NCI-H2196 treated with DMSO at 0.1 percent for 48 hours (cell line): ENCODE data around the gene TRMT61A.

Source experiments
- DNase-seq: peaks from one replicate; lab custom pipeline; 2025; ENCODE audit not compliant: unreplicated experiment; lab: John Stamatoyannopoulos, UW

Gene TRMT61A

GRCh38 chr14:103561381-103562178 is 32.6 kb downstream of the TRMT61A start:
- no peak for DNase-seq

GRCh38 chr14:103562179-103562428 is 33.1 kb downstream of the TRMT61A start:
- DNase-seq: no peak

DNA sequence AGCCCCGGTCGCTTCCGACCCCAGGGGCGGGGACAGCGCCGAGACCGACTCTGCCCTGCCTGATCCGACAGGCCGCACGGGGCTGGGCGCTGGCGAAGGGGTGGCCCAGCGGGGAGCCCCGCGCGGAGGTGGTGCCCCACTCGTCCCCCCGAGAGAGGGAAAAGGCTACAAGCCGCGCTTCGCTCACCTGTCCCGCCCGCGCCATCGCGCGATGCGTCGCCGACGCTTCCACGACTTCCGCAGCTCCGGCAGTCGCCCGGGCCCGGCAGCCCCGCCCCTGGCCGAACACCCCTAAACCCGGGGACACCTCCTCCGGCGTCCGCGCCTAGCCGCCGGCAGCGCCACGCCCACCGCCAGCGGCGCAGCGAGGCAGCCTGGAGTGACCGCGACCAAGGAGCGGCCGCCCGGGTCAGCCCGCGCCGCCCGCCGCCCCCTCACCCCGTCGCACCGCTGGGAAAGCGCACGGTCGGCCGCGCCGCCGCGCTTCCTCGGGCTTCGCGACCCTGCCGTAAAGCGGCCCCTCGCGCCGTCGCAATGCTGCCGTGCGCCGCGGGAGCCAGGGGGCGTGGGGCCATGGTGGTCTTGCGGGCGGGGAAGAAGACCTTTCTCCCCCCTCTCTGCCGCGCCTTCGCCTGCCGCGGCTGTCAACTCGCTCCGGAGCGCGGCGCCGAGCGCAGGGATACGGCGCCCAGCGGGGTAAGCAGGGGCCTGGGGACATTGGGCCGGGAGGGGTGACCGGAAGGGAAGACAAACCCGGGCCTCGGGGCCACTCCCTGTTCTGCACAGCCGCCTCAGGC is 33.6 kb downstream of the TRMT61A start, which contains the start of the genes BAG5 and COA8:
Gene BAG5 (minus strand): TSS at position 229 of the 797 bp plus-strand sequence. CDS start 1,493 bp downstream, outside the sequence.
Gene COA8 (plus strand): TSS at position 532 of the 797 bp plus-strand sequence. CDS start 42 bp downstream, at position 574.
- peak; percentile 42 for DNase-seq

- DNase-seq: no peak
Measured at GRCh38 chr14:103563226-103563620, 34.2 kb downstream of the TRMT61A start.

- DNase-seq: no peak
Measured at GRCh38 chr14:103563844-103564505, 35.0 kb downstream of the TRMT61A start.

- no peak for DNase-seq
Measured at GRCh38 chr14:103568952-103569351, 40.0 kb downstream of the TRMT61A start.

GRCh38 chr14:103569408-103569807 is 40.4 kb downstream of the TRMT61A start:
- DNase-seq: no peak

- no peak for DNase-seq
Measured at GRCh38 chr14:103574104-103574503, 45.1 kb downstream of the TRMT61A start.

GRCh38 chr14:103574707-103575285 is 45.8 kb downstream of the TRMT61A start:
- no peak for DNase-seq

- DNase-seq: peak; percentile 62
Measured at GRCh38 chr14:103576371-103577024, 47.5 kb downstream of the TRMT61A start.

DNA sequence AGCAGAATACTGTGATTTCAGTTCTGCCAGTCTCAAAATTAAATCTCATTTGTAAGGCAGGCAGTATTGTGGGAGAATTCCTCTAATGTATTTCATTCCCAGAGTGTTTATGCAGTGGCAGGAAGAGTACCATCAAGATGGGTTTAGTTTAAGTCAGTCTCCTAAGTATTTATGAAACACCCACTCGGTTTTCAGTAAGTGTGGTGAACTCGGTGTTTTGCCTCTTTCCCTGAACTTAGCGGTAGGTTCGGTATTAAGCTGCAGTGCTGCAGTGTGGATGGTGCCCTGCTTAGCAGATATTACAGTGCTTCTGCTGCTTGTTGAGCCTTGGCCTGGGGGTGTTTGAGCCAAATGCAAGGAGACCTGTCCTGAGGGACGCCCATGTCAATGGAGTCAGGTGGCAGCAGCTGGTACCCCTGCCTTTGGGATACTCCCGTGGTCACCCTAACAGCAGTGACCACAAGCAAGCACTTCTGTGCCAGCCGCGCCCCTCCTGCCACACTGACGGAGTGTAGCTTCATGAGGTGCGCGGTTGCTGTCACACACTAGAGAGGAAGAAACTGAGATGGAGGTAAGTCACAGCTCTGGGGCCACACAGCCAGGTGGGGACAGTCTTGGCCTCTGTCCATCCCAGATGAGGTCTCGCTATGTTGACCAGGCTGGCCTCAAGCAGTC is 49.5 kb downstream of the TRMT61A start:
- no peak for DNase-seq

- DNase-seq: no peak
Measured at GRCh38 chr14:103581206-103581605, 52.2 kb downstream of the TRMT61A start.

GRCh38 chr14:103581954-103582703 is 53.1 kb downstream of the TRMT61A start:
- DNase-seq: no peak

- DNase-seq: no peak
Measured at GRCh38 chr14:103584326-103584915, 55.4 kb downstream of the TRMT61A start.
